ENCODE measurements around the gene SLC36A1. TPM values are rescaled to one million over a fixed set of nuclear protein-coding genes. Genes with fewer than 3 reads are reported as not detected.

Gene SLC36A1
- total and polyA plus RNA-seq, 2 donors (not counting 3 experiments of a cell fraction or from before 2014, with no cell fraction given), result 11.8 to 14.5 TPM

DNA sequence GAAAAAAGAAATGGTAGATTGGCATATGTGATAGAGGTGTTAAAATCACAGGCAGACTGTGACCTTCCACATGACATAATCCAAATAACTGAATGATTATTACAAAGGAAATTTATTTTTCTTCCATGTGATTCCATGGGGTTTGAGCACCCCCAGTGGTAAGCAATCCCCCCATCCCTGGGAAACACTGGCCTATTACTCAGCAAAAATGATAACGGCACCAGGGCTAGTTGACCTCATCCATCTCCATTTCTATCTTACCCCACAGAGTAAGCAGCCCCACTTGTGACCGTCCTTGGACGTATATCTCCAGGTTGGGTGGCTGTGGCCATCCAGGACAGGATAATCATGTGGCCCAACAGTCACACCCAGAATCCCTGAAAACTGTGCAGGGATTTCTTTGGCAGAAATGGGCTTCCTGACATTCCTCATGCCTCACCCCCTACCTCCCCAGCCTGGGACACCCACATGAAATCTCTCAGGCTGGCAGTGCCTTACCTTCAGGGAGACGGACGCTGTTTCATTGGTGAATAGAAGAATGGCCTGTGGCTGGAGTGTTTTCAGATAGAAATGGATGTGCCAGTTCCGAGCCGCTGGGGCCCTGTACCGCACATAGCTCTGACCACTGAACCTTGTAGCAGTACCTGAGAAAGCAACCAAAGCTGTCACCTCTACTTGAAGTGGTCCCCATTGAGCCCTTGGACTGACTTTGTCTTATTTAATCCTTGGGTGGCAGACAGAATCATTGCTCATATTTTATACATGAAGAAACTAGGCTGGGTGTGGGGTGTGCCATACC, 69.9 kb downstream of the SLC36A1 start:
- Histone ChIP-seq H3K4me1 (ENCODE audit: control insufficient read depth, extremely low read depth, insufficient read depth, low read length) (no peaks in the 10 kb centered on the region), H3K9me1 (replicated peaks; ENCODE audit: control insufficient read depth, extremely low read depth, insufficient read depth, low read length) (no peaks in the 10 kb centered on the region), H3K36me3 (ENCODE audit: control insufficient read depth in 2 of 2, extremely low read depth in 1 of 2, insufficient read depth in 2 of 2, low read length in 2 of 2) (no peaks in the 10 kb centered on the region), H3K9me3 (replicated peaks; ENCODE audit: control insufficient read depth, insufficient read depth, low read length) (no peaks in the 10 kb centered on the region), H2AFZ (ENCODE audit: low read depth, low read length) (no peak overlapping the region), H3K27ac (ENCODE audit: insufficient read depth, low read depth, low read length) (no peak overlapping the region), H3K27me3 (ENCODE audit: control insufficient read depth in 2 of 2, insufficient read depth in 2 of 2, low read length in 2 of 2) (peaks cover 0 to 2% of the 10 kb centered on the region in 2 experiments), H4K20me1 (replicated peaks; ENCODE audit: control insufficient read depth, extremely low read depth, insufficient read depth, low read length) (no peaks in the 10 kb centered on the region), H3K4me2 (ENCODE audit: insufficient read depth, low read length) (no peak overlapping the region), H3K4me3 (replicated peaks in 1 of 3; ENCODE audit: insufficient read depth in 1 of 3, low read depth in 1 of 3, low read length in 3 of 3) (no peak overlapping the region), H3K79me2 (ENCODE audit: control insufficient read depth, insufficient read depth, low read length) (no peaks in the 10 kb centered on the region), H3K9ac (replicated peaks; ENCODE audit: extremely low read depth, insufficient read depth, low read length) (no peak overlapping the region)
- no TSS peak for BruUV-seq (replicated peaks)
- DNase-seq (ENCODE audit: low read depth, low spot score) (no peak), FAIRE-seq (no peak)
- intact Hi-C loops (cut with micrococcal nuclease) (no loop called here), dilution Hi-C loops (cut with MboI; ENCODE audit: extremely low pct_ligation_motif_present, low sequenced_read_pairs) (no loop called here)
- CTCF ChIA-PET, result interaction anchor here (1.2 kb wide), 2 partner anchors 11 to 70 kb away, joined by 3 read pairs; partner anchors contain the start of gene SLC36A1
- POLR2A ChIA-PET, result no interaction called here
- TF ChIP-seq EZH2 (IDR thresholded peaks at IDR 0.05; ENCODE audit: borderline replicate concordance, low read depth, low read length, severe bottlenecking), result no peak

- H3K9ac ChIP-seq (replicated peaks; ENCODE audit: extremely low read depth, insufficient read depth, low read length), result no peak overlapping the region
- no peaks in the 10 kb centered on the region for H3K36me3 ChIP-seq (ENCODE audit: control insufficient read depth in 2 of 2, extremely low read depth in 1 of 2, insufficient read depth in 2 of 2, low read length in 2 of 2)
- no peak for DNase-seq (ENCODE audit: low read depth, low spot score)
- BruUV-seq (replicated peaks), result no TSS peak
- H3K9me3 ChIP-seq (replicated peaks; ENCODE audit: control insufficient read depth, insufficient read depth, low read length), result no peaks in the 10 kb centered on the region
- no peak overlapping the region for H3K4me3 ChIP-seq (replicated peaks in 1 of 3; ENCODE audit: insufficient read depth in 1 of 3, low read depth in 1 of 3, low read length in 3 of 3)
- dilution Hi-C loops (cut with MboI; ENCODE audit: extremely low pct_ligation_motif_present, low sequenced_read_pairs) (no loop called here), intact Hi-C loops (cut with micrococcal nuclease) (loop anchor here (5.0 kb wide), 2 partner anchors 203 to 222 kb away; no protein-coding TSS in a partner anchor)
- CTCF ChIA-PET, result interaction anchor here (0.6 to 2.4 kb wide), 5 partner anchors 14 to 220 kb away, joined by 3 to 19 read pairs (median 8); partner anchors contain the start of gene SLC36A1
- POLR2A ChIA-PET, result no interaction called here
- H3K4me2 ChIP-seq (ENCODE audit: insufficient read depth, low read length), result no peak overlapping the region
- H3K79me2 ChIP-seq (ENCODE audit: control insufficient read depth, insufficient read depth, low read length), result no peaks in the 10 kb centered on the region
- H4K20me1 ChIP-seq (replicated peaks; ENCODE audit: control insufficient read depth, extremely low read depth, insufficient read depth, low read length), result no peaks in the 10 kb centered on the region
- no peaks in the 10 kb centered on the region for H3K9me1 ChIP-seq (replicated peaks; ENCODE audit: control insufficient read depth, extremely low read depth, insufficient read depth, low read length)
- no peak overlapping the region for H3K27ac ChIP-seq (ENCODE audit: insufficient read depth, low read depth, low read length)
- peaks cover 0 to 2% of the 10 kb centered on the region in 2 experiments for H3K27me3 ChIP-seq (ENCODE audit: control insufficient read depth in 2 of 2, insufficient read depth in 2 of 2, low read length in 2 of 2)
- no peak overlapping the region for H2AFZ ChIP-seq (ENCODE audit: low read depth, low read length)
- no peak for TF ChIP-seq JUN (IDR thresholded peaks at IDR 0.05; ENCODE audit: borderline replicate concordance, insufficient read depth, insufficient read length, low read depth)
- no peak for TF ChIP-seq CTCF (IDR thresholded peaks at IDR 0.05; ENCODE audit: extremely low read depth in 1 of 2, insufficient read depth in 1 of 2, low read depth in 1 of 2, low read length in 2 of 2)
- no peak for TF ChIP-seq EZH2 (IDR thresholded peaks at IDR 0.05; ENCODE audit: borderline replicate concordance, low read depth, low read length, severe bottlenecking)
- TF ChIP-seq MAX (IDR thresholded peaks at IDR 0.05; ENCODE audit: insufficient read depth, insufficient read length), result no peak
- TF ChIP-seq POLR2A (IDR thresholded peaks at IDR 0.05; ENCODE audit: low read depth, low read length), result no peak
- no peak for TF ChIP-seq POLR2AphosphoS5 (IDR thresholded peaks at IDR 0.05; ENCODE audit: insufficient read depth, low read depth, low read length)
- H3K4me1 ChIP-seq (ENCODE audit: control insufficient read depth, extremely low read depth, insufficient read depth, low read length), result no peaks in the 10 kb centered on the region
- no peak for FAIRE-seq
Observed at GRCh38 chr5:151520294-151520693, 72.9 kb downstream of the SLC36A1 start.

Measured in endothelial cell of umbilical vein (primary cell).